GM19035 (cell line): ENCODE data around the gene DBP.
A peak's percentile ranks its signal among the peaks of the same experiment; 100 is the strongest.

Source experiments
- ATAC-seq: cut with Tn5 transposase; IDR thresholded peaks from one replicate; pipeline ENCODE4 v1.9.1; 2021; ENCODE audit not compliant: unreplicated experiment

The DBP gene

DNA sequence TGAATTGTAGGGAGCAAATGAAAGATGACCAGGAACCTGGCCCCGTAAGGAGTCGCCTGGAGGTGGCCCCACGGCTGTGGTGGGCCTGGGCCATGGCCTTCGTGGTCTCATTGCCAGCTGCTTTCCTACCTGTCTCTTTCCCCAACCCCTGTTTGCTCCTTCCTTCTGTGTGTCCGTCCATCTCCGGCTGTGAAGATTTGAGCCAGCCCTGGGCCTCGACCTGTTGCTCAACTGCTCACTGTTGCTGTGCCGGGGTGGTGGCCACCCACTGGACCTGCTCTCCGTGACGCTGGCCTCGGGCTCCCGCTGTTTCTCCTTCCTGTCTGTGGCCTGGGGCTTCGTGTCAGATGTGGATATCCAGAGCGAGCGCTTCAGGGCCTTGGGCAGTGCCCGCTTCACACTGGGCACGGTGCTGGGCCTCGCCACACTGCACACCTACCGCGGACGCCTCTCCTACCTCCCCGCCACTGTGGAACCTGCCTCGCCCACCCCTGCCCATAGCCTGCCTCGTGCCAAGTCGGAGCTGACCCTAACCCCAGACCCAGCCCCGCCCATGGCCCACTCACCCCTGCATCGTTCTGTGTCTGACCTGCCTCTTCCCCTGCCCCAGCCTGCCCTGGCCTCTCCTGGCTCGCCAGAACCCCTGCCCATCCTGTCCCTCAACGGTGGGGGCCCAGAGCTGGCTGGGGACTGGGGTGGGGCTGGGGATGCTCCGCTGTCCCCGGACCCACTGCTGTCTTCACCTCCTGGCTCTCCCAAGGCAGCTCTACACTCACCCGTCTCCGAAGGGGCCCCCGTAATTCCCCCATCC lies 8.5 kb downstream of the DBP start:
- no peak for ATAC-seq

- no peak for ATAC-seq
Measured at GRCh38 chr19:48627865-48628314, 9.3 kb downstream of the DBP start.

GRCh38 chr19:48627201-48627864 lies 9.8 kb downstream of the DBP start:
- no peak for ATAC-seq

- no peak for ATAC-seq
Measured at GRCh38 chr19:48625891-48626327, 11.3 kb downstream of the DBP start.

DNA sequence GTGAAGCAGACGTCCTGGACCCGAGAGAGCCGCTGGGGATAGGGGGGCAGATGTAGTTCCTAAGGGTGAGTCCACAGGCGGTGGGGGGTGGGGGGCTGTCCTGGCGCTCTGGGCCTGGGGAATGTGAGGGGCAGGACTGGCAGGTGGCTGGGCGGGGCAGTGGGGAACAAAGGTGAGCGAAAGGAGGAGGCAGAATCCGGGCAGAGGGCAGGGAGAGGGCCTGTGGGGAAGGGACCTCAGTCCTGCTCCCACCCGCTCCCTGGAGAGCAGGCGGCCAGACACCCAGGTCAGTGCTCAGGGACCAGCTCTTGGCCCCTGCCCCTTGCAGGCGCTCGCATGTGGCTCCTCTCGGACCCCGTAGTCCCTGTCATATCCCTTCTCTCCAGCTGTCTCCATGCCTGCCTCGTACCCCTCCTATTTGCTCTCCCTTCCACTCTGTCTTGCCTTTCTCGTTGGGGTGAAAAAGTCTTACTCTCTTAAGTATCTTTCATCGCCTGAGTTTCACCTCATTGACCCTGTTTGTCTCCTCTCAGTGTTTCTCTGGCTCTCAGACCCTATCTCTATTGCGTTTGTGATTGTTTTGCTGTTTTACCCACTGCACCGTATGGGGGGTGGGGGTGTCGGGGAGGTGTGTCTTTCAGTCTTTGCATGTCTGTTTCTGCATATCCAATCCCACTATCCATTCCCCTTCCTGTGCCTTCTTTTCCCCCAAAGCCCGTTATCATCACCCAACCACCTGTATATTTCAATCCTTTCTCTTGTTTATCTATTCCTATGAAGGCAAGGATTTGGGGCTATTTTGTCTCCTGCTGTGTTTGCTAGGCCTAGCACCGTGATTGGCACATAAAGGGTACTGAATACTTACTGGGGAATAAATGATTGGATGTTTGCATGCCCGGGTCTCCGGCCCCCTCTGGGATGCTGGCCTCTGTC lies 12.1 kb downstream of the DBP start:
- ATAC-seq: no peak

GRCh38 chr19:48624067-48624594 lies 13.0 kb downstream of the DBP start:
- peak; percentile 56 for ATAC-seq

DNA sequence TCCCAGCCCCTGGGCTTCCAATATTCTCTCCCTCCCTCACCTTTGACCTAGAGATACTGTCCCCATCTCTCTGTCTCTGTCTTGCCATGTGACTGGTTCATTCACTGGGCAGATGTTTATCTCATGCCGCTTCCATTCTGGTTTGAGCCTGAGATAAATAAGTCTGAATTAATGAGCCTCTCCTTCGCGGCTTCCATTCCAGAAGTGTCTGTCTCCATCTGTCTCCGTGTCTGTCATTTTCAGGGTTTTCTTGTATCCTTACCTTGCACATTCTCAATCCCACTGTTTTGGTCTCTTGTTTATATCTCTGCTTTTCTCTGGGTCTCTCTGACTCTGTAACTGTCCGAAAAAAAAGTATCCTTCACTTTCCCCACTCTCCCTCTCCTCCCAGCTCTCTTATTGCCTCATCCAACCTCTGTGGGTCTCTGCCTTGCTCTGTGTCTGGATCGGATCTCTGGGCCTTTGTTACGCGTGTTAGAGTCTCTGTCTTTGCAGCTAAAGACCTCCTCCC lies 13.6 kb downstream of the DBP start:
- no peak for ATAC-seq

DNA sequence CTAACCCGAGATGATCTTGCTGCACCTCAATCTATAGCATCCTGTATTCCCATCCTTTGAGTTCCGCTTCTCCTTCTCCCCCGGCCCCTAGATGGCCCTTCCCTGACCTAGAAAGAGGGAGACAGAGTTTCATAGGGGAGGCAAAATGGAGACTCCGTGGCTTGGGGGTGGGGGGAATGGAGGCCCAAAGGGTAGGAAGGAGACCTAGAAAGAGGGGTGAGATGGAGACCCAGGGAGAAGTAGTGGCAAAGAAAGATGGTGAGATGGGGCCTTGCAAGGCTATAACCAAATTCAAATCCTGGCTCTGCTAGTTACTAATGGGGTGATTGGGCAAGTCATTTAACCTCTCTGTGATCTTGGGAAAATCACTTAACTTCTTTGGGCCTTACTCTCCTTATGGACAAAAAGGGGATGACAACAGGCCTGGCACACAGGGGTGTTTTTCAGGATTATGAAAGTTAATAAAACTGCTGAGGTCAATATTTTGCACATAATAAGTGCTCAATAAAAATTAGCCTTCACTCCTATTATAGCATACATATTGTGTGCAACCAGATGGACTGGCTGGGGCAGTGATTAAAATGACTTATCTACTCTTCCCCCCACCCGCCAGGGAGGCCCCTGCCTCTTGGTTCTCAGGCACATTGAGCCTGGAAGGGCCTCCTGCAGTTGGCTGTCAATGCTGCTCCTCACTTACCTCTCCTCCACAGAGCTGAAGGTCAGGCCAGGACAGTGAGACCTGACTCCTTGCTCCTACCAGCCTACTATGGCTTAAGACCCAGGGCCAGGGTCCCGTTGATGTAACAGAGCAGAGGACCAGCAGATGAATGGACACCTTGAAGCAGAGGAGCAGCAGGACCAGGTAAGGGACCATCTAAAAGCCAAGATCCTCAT lies 17.2 kb downstream of the DBP start:
- no peak for ATAC-seq

DNA sequence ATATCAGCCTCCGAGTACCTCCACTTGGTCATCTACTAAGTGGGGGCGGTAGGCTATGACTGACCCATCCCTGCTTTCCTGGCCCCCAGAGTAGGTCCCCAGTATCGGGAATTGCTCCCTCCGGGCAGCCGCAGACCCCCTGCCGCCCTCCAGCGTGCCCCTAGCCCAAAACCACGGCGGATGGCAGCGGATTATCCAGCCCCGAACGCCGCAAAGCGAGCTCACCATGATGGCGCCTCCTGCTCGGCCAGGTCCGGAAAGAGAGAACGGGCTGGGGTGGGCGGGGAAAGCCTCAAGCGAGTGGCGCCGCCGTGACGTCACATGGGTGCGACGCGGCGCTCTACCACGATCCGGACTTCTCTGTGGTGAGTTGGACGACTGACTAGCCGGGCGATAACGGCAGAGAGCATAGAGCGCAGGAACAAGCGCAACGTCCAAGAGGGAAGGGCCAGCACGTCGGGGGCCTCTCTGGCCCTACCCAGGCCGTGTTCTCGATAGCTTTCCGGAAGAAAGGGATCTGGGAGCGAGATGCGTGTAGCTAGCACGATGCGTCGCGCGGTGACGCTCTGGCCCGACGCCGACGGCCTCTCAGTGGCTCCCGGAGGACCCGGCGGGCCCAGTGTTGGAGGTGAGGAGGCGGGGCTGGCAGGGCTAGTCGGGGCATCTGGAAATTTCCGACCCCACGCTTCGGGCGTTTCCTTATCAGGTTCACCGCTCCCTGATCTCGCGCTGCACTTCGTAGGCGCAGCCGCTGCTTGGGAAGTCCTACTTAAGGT lies 18.1 kb downstream of the DBP start, which contains the start of the genes RPL18 and SPHK2:
Gene RPL18 (minus strand): TSS at position 263 of the 776 bp plus-strand sequence. CDS start 35 bp downstream, at position 228.
Gene SPHK2 (plus strand): TSS at position 591 of the 776 bp plus-strand sequence. CDS start 1,009 bp downstream, outside the sequence.
- ATAC-seq: peak; percentile 88

DNA sequence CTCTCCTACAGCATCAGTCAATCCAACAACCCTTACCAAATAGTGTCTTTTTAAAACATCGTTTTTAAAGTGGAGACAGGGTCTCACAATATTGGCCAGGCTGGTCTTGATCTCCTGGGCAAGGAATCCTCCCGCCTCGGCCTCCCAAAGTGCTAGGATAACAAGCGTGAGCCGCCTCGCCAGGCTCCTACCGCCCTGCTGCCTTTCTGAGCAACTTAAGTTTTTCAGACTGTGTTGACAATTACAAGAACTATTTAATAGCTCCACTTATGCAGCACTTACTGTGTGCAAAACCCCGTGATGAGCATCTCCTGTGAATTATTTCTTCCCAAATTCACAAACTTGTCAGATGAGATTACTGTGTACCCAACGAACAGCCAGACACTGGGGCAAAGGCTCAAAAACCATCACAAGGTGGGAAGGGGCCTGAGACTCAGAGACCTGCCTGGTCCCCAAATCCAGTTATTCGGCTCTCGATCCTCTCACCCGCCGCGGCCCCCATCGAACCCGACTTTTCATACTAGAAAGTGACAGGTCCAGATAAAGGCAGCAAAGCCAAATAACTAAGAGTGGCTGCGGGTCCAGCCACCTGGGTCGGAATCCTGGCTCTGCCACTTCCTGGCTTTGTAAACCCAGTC lies 18.8 kb downstream of the DBP start:
- ATAC-seq: no peak

DNA sequence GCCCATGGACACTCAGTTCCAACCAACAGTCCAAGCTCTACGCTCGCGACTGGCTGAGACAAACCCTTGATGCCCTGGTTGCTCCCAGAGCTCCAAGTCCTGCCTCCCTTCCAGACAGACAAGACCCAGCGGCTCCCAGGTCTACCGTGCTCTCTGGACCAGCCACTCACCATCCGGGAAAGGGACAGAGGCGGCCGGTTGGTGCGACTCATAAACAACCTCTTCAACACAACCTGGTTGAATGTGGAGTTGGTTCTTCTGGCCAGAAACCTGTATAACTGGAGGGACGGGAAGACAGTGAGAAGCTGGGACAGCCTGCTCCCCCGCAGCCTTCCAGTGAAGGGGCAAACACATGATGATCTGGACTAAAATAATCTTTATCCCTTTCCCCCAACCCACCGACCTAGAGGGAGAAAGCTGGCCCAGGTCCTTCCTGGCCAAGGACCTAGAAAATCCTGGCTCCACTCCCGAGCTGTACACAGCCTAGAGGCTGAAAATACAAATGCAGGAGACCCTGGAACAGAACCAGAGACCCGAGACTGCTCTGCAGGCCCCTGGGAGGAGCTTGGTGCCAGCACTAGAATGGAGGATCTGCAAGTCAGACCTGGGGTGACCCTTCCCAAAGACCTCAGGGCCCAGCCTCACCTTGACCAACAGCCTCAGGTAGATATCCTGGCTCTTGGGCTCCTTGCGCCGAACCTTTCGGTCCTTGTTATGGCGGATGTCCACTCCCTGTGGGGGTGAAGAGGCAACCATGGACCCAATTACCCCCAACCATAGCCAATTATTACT lies 19.8 kb downstream of the DBP start:
- ATAC-seq: no peak

GRCh38 chr19:48616491-48617056 lies 20.6 kb downstream of the DBP start:
- ATAC-seq: no peak

DNA sequence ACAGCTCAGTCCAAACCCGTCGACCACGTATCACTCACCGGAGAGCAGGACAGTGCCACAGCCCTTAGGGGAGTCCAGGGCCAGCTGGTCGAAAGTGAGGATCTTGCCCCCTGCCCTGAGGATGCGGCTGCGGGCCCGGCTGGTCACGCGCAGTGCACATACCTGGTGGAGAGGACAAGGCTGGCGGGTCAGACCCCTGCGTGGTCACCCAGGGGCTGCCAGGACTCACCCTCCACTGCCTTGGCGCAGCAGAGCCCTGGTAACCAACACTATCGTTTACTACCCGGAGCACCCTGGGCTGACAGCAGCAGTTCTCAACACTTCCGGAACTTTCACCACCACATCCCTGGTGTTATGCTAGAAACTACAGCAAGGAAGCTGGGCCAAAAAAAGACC lies 21.1 kb downstream of the DBP start:
- ATAC-seq: no peak

GRCh38 chr19:48615231-48616040 lies 21.7 kb downstream of the DBP start:
- no peak for ATAC-seq

GRCh38 chr19:48614436-48615230 lies 22.5 kb downstream of the DBP start, which contains the start of gene FAM83E:
Gene FAM83E, minus strand, starts transcription at chr19:48615076. Its CDS starts 1,704 bp downstream, at chr19:48613372.
- ATAC-seq: no peak
